Measurements from ENCODE around the gene OSBPL10.

Gene OSBPL10

GRCh38 chr3:31661286-31661685, 319.8 kb downstream of the OSBPL10 start:
- no peak for DNase-seq (ENCODE audit: low spot score)

- no peak for DNase-seq (ENCODE audit: low spot score)
Observed at GRCh38 chr3:31659246-31659645, 321.8 kb downstream of the OSBPL10 start.

- DNase-seq (ENCODE audit: low spot score) = no peak
Observed at GRCh38 chr3:31654998-31655397, 326.1 kb downstream of the OSBPL10 start.

- DNase-seq (ENCODE audit: low spot score) = no peak
Observed at GRCh38 chr3:31653464-31653863, 327.6 kb downstream of the OSBPL10 start.

- no peak for DNase-seq (ENCODE audit: low spot score)
Observed at GRCh38 chr3:31652296-31652695, 328.8 kb downstream of the OSBPL10 start.

GRCh38 chr3:31648286-31648968, 332.6 kb downstream of the OSBPL10 start:
- no peak for DNase-seq (ENCODE audit: low spot score)

- no peak for DNase-seq (ENCODE audit: low spot score)
Observed at GRCh38 chr3:31645256-31645655, 335.8 kb downstream of the OSBPL10 start.

GRCh38 chr3:31639828-31640227, 341.2 kb downstream of the OSBPL10 start:
- no peak for DNase-seq (ENCODE audit: low spot score)

GRCh38 chr3:31636694-31637442, 344.2 kb downstream of the OSBPL10 start:
- DNase-seq (ENCODE audit: low spot score) = no peak

GRCh38 chr3:31636049-31636448, 345.0 kb downstream of the OSBPL10 start:
- DNase-seq (ENCODE audit: low spot score) = no peak

GRCh38 chr3:31635545-31635944, 345.5 kb downstream of the OSBPL10 start:
- no peak for DNase-seq (ENCODE audit: low spot score)

GRCh38 chr3:31634476-31634875, 346.6 kb downstream of the OSBPL10 start:
- DNase-seq (ENCODE audit: low spot score) = no peak

GRCh38 chr3:31629054-31629453, 352.0 kb downstream of the OSBPL10 start:
- DNase-seq (ENCODE audit: low spot score) = no peak

- no peak for DNase-seq (ENCODE audit: low spot score)
Observed at GRCh38 chr3:31625358-31625757, 355.7 kb downstream of the OSBPL10 start.

GRCh38 chr3:31624083-31624709, 356.9 kb downstream of the OSBPL10 start:
- DNase-seq (ENCODE audit: low spot score) = no peak

GRCh38 chr3:31622636-31623288, 358.3 kb downstream of the OSBPL10 start:
- DNase-seq (ENCODE audit: low spot score) = no peak

- no peak for DNase-seq (ENCODE audit: low spot score)
Observed at GRCh38 chr3:31621314-31621713, 359.7 kb downstream of the OSBPL10 start.

- no peak for DNase-seq (ENCODE audit: low spot score)
Observed at GRCh38 chr3:31620656-31621055, 360.4 kb downstream of the OSBPL10 start.

- no peak for DNase-seq (ENCODE audit: low spot score)
Observed at GRCh38 chr3:31616711-31617110, 364.4 kb downstream of the OSBPL10 start.

- no peak for DNase-seq (ENCODE audit: low spot score)
Observed at GRCh38 chr3:31615071-31615875, 365.8 kb downstream of the OSBPL10 start.

GRCh38 chr3:31614162-31614921, 366.7 kb downstream of the OSBPL10 start:
- DNase-seq (ENCODE audit: low spot score) = no peak

Data from HuH-7.5 (cell line).